ENCODE data around the gene ZNF236. TPM values are rescaled to one million over a fixed set of nuclear protein-coding genes. Genes with fewer than 3 reads are reported as not detected.
"Not testable (repeated sequence)": the region's sequence is repeated elsewhere in the genome, so short reads cannot be mapped to it uniquely, and the experiment has no call there.

ZNF236 gene
- total and polyA plus RNA-seq, 2 experiments from 2014 or later = 5.8 to 13.1 TPM

DNA sequence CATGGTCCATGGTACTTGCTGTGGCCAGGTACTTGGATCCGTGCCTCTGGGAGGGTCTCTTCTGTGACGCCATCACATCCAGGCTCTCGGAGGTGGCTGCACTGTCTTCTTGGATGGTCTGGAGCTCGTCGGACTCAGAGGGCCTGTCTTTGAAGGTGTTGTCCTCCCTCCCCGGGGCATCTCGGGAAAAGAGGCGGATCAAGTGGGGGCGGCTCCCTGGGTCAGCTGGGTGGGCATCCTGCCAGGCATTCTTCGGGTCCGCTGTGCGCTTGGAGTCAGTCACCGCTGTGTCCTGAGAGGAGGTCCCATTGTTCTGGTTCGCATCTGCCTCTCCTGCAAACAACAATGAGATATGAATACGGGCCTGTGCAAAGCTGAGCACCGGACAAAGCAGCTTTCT, 194.6 kb downstream of the ZNF236 start:
- Histone ChIP-seq H3K27me3 (no peaks in the 10 kb centered on the region), H3K27ac (no peak overlapping the region), H3K4me1 (ENCODE audit: low read depth) (peaks cover 4% of the 10 kb centered on the region), H3K36me3 (no peaks in the 10 kb centered on the region), H3K4me3 (no peak overlapping the region), H3K9me3 (ENCODE audit: low read depth) (no peaks in the 10 kb centered on the region)
- TF ChIP-seq, protein P1, sequence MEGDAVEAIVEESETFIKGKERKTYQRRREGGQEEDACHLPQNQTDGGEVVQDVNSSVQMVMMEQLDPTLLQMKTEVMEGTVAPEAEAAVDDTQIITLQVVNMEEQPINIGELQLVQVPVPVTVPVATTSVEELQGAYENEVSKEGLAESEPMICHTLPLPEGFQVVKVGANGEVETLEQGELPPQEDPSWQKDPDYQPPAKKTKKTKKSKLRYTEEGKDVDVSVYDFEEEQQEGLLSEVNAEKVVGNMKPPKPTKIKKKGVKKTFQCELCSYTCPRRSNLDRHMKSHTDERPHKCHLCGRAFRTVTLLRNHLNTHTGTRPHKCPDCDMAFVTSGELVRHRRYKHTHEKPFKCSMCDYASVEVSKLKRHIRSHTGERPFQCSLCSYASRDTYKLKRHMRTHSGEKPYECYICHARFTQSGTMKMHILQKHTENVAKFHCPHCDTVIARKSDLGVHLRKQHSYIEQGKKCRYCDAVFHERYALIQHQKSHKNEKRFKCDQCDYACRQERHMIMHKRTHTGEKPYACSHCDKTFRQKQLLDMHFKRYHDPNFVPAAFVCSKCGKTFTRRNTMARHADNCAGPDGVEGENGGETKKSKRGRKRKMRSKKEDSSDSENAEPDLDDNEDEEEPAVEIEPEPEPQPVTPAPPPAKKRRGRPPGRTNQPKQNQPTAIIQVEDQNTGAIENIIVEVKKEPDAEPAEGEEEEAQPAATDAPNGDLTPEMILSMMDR (IDR thresholded peaks at IDR 0.05; ENCODE audit: low read depth, low read length) = no peak
- DNase-seq (ENCODE audit: low read depth in 1 of 2, low spot score in 1 of 2) = no peak

DNA sequence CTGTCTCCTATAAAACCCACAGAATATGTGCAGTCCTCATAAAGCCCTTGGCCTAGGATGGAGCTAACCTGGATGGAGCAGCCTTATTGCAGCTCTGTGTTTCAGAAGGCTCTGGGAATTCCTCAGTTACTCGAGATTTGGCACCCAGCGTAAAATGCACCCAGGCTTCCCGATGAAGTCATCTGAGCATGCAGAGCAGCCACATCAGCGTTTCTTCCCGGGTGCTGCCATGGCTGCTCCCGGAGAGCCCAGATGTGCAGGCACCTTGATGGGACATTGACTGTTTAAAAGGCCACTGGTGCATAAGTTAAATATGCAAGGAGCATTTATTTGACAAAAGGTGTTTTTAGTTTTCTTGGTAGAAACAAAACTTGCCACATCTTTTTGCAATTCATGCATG, 195.0 kb downstream of the ZNF236 start:
- H3K27me3 ChIP-seq = no peaks in the 10 kb centered on the region
- H3K4me3 ChIP-seq = no peak overlapping the region
- no peak for DNase-seq (ENCODE audit: low read depth in 1 of 2, low spot score in 1 of 2)
- no peak overlapping the region for H3K27ac ChIP-seq
- peaks cover 4% of the 10 kb centered on the region for H3K4me1 ChIP-seq (ENCODE audit: low read depth)
- TF ChIP-seq, protein P1 (IDR thresholded peaks at IDR 0.05; ENCODE audit: low read depth, low read length) = no peak
- H3K9me3 ChIP-seq (ENCODE audit: low read depth) = no peaks in the 10 kb centered on the region
- H3K36me3 ChIP-seq = no peaks in the 10 kb centered on the region

DNA sequence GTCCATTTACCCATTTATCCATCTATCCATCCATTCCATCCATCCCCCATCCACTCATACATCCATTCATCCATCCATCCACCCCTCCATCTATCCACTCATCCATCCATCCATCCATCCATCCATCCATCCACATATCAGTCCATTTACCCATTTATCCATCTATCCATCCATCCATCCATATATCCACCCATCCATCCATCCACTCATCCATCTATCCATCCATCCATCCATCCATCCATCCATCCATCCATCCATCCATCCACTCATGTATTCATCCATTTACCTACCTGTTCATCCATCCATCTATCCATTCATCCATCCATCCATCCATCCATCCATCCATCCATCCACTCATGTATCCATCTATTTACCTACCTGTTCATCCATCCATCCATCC, 196.3 kb downstream of the ZNF236 start:
- H3K4me3 ChIP-seq; H3K9me3 ChIP-seq (ENCODE audit: low read depth); H3K27me3 ChIP-seq; H3K4me1 ChIP-seq (ENCODE audit: low read depth); H3K27ac ChIP-seq; DNase-seq (ENCODE audit: low read depth in 1 of 2, low spot score in 1 of 2); H3K36me3 ChIP-seq: not testable (repeated sequence)

DNA sequence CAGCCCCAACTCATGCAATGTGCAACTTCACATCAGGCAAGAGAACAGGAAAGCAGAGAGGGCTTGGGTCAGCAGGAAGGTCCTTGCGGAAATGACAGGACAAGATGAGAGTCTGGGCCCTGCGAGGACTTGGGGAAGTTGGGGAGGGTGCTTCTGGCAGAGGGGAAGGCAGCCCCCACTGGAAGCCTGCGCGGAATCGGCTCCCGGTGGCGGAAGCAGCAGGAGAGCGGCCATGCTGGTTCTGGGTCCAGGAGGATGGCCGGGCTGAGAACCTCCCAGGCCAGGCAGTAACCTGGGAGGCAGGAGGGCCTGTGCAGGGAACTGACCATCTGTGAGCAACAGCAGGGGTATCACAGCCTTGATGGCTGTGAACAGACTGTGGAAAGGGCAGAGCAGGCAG, 197.3 kb downstream of the ZNF236 start:
- H3K4me3 ChIP-seq = no peak overlapping the region
- H3K27me3 ChIP-seq = no peaks in the 10 kb centered on the region
- no peak for DNase-seq (ENCODE audit: low read depth in 1 of 2, low spot score in 1 of 2)
- TF ChIP-seq, protein P1 (IDR thresholded peaks at IDR 0.05; ENCODE audit: low read depth, low read length) = no peak
- no peak overlapping the region for H3K27ac ChIP-seq
- H3K36me3 ChIP-seq = no peaks in the 10 kb centered on the region
- no peaks in the 10 kb centered on the region for H3K9me3 ChIP-seq (ENCODE audit: low read depth)
- no peaks in the 10 kb centered on the region for H3K4me1 ChIP-seq (ENCODE audit: low read depth)

Data from cardiac muscle cell (in vitro differentiated cells and primary cell).